ENCODE measurements around the gene KDM2B.
"Not testable (repeated sequence)": the region's sequence is repeated elsewhere in the genome, so short reads cannot be mapped to it uniquely, and the experiment has no call there.

The KDM2B gene

DNA sequence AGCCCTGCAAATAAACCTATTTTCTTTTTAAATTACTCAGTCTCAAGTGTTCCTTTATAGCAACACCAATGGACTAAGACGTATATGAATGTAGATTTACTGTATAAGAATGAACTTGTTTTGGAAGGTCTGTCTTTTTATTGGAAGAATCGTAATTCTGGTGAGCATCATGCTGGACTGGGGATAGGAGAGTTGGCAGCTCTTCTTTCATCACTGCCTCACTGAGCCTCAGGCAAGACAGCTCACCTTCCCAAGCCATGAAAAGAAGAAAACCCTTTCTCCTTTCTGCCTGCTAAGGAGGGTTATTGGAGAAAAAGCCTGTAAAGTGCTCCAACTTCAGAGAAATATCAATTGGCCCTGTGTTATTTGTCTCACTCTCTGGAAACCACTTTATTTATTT lies 190.0 kb downstream of the KDM2B start:
- H3K4me3 ChIP-seq (replicated peaks in 1 of 2; ENCODE audit: low read depth in 2 of 2, low read length in 2 of 2), result no peak overlapping the region
- DNase-seq (ENCODE audit: low read depth in 2 of 2), result no peak
- TF ChIP-seq, protein P1, sequence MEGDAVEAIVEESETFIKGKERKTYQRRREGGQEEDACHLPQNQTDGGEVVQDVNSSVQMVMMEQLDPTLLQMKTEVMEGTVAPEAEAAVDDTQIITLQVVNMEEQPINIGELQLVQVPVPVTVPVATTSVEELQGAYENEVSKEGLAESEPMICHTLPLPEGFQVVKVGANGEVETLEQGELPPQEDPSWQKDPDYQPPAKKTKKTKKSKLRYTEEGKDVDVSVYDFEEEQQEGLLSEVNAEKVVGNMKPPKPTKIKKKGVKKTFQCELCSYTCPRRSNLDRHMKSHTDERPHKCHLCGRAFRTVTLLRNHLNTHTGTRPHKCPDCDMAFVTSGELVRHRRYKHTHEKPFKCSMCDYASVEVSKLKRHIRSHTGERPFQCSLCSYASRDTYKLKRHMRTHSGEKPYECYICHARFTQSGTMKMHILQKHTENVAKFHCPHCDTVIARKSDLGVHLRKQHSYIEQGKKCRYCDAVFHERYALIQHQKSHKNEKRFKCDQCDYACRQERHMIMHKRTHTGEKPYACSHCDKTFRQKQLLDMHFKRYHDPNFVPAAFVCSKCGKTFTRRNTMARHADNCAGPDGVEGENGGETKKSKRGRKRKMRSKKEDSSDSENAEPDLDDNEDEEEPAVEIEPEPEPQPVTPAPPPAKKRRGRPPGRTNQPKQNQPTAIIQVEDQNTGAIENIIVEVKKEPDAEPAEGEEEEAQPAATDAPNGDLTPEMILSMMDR (IDR thresholded peaks at IDR 0.05; ENCODE audit: low read depth, low read length), result no peak

DNA sequence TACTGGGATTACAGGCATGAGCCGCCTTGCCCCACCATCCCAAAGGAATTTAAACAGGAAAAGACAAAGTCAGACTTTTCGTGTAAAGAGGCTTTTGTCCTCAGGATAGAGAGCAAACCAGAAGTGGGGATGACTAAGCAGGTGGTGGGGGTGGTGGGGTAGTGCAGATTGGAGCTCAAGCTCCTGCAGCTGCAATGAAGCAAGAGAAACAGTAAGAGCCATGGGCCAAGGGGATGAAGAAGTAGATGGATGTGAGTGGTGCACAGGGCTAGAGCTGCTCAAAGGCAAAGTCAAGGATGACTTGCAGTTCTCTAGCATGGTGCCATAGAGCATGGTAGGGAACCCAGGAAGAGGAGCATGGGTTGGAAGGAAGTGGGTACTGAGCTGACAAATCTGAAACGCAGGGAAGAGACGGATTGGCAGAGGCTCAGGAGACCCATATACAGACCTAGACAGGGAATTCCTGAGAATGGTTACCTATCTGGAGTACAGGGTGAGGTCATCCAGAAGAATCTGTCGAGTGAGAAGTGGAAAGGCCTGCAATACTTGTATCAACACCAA lies 192.3 kb downstream of the KDM2B start:
- no peak overlapping the region for H3K4me3 ChIP-seq (replicated peaks in 1 of 2; ENCODE audit: low read depth in 2 of 2, low read length in 2 of 2)
- TF ChIP-seq, protein P1 (IDR thresholded peaks at IDR 0.05; ENCODE audit: low read depth, low read length), result no peak
- peak; percentile 42 to 77 for DNase-seq (ENCODE audit: low read depth in 2 of 2)

DNA sequence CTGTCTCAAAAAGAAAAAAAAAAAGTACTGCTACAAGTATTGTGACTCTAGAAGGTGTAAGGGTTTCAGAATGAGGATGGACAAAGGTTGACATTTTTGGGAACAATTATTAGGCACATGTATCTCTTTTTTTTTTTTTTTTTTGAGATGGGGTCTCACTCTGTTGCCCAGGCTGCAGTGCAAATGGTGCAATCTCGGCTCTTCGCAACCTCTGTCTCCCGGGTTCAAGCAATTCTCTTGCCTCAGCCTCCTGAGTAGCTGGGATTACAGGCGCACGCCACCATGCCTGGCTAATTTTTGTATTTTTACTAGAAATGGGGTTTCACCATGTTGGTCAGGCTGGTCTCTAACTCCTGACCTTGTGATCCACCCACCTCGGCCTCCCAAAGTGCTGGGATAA lies 195.9 kb downstream of the KDM2B start:
- not testable (repeated sequence) for DNase-seq (ENCODE audit: low read depth in 2 of 2); H3K4me3 ChIP-seq (replicated peaks in 1 of 2; ENCODE audit: low read depth in 2 of 2, low read length in 2 of 2)

DNA sequence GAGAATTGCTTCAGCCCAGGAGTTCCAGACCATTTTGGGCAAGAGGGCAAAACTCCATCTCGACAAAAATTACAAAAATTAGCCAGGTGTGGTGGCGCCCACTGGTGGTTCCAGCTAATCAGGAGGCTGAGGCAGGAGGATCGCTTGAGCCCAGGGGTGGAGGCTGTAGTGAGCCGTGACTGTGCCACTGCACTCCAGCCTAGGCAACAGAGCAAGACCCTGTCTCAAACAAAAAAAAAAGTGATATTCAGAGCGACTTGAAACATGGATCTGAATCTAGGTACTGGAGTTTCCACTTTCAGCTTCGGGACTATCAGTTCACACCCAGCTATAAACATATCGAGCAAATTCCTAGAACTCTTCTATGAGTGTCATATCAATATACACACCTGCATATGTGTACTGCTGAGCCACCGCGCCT lies 197.2 kb downstream of the KDM2B start:
- H3K4me3 ChIP-seq (replicated peaks in 1 of 2; ENCODE audit: low read depth in 2 of 2, low read length in 2 of 2), result no peak overlapping the region
- TF ChIP-seq, protein P1 (IDR thresholded peaks at IDR 0.05; ENCODE audit: low read depth, low read length), result peak; percentile 10
- no peak for DNase-seq (ENCODE audit: low read depth in 2 of 2)

DNA sequence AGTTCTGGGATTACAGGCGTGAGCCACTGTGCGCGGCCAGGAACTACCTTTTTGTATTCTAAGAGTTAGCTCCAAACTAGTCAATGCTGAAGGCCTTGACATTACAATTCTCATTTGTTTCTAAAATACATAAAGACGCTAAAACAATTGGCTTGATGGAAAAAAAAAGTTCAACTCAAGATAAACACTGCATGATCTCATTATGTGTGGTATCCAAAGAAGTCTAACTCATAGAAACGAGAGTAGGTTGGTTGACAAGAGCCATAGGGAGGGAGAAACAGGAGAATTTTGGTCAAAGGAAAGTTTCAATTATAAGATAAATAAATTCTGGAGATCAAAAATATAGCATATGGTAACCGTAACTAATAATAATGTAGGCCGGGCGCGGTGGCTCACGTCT lies 200.9 kb downstream of the KDM2B start:
- no peak overlapping the region for H3K4me3 ChIP-seq (replicated peaks in 1 of 2; ENCODE audit: low read depth in 2 of 2, low read length in 2 of 2)
- TF ChIP-seq, protein P1 (IDR thresholded peaks at IDR 0.05; ENCODE audit: low read depth, low read length), result no peak
- no peak for DNase-seq (ENCODE audit: low read depth in 2 of 2)

Measured in cardiac fibroblast (primary cell).